GM18861 (cell line): Measurements from ENCODE around the gene TMEM164.

ENCODE experiments used
- ATAC-seq: cut with Tn5 transposase; IDR thresholded peaks from one replicate; pipeline ENCODE4 v1.9.1; 2021; ENCODE audit not compliant: unreplicated experiment

Gene TMEM164

GRCh38 chrX:110066488-110067225, 63.7 kb downstream of the TMEM164 start:
- no peak for ATAC-seq

DNA sequence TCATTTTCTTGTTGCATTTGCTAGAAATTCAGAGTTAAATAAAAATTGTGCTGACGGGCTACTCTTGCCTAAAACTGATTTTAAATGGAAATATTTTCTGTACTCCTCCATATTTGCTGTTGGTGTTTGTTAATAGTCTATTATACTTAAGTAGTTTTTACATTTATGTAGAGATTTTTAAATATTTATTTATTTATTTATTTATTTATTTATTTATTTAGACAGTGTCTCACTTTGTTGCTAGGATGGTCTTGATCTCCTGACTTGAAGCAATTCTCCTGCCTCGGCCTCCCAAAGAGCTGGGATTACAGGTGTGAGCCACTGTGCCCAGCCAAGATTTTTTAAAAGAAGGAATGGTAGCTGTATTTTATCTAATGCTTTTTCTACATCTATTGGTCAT, 68.1 kb downstream of the TMEM164 start:
- no peak for ATAC-seq

- no peak for ATAC-seq
These were observed 78.4 kb downstream of the TMEM164 start for GRCh38 chrX:110081320-110081719.

DNA sequence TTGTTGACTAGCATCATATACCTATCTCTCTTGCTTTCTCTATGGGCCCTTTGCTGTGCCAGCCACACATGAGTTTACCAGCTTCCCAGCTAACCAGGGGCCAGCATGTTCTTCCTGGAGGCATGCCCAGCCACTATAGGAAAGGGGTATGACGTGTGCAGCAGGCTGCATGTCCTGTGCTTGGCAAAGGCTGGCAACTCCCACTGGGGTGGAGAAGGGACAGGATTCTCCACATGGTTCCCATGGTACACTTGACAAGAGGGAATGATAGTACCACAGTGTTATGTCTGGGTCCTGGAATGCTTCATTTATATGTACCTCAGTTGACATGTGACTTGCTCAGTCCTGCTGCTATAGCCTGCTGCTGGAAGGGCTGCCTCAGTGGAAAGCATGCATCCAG, 78.8 kb downstream of the TMEM164 start:
- ATAC-seq: no peak

- ATAC-seq: no peak
These were observed 79.2 kb downstream of the TMEM164 start for GRCh38 chrX:110082161-110082560.

GRCh38 chrX:110086162-110086915, 83.4 kb downstream of the TMEM164 start:
- no peak for ATAC-seq

DNA sequence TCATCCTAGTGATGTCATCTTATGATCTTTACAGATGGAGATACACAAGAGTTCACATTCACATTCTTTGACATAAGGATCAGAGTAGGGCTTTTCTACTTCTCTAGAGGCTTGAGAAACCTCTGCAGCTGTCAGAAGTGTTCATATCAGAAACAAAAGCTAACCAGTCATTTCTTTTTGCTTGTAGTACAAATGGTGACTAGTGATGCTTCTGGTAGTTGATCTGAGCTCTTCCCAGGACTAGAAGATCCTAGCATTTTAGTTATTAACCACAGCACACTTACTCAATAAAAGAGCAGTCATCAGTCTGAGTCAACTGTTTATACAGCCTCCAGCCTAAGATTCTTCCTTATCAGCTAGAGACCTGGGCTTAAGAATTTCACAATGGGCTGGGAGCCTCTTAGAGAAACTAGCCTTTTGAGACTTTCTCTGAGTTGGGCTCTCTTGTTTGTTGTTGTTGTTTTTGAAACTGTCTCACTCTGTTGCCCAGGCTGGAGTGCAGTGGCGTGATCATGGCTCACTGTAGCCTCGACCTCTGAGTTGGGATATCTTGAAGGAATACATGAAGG, 84.1 kb downstream of the TMEM164 start:
- ATAC-seq: no peak

GRCh38 chrX:110087485-110088356, 84.8 kb downstream of the TMEM164 start:
- no peak for ATAC-seq

DNA sequence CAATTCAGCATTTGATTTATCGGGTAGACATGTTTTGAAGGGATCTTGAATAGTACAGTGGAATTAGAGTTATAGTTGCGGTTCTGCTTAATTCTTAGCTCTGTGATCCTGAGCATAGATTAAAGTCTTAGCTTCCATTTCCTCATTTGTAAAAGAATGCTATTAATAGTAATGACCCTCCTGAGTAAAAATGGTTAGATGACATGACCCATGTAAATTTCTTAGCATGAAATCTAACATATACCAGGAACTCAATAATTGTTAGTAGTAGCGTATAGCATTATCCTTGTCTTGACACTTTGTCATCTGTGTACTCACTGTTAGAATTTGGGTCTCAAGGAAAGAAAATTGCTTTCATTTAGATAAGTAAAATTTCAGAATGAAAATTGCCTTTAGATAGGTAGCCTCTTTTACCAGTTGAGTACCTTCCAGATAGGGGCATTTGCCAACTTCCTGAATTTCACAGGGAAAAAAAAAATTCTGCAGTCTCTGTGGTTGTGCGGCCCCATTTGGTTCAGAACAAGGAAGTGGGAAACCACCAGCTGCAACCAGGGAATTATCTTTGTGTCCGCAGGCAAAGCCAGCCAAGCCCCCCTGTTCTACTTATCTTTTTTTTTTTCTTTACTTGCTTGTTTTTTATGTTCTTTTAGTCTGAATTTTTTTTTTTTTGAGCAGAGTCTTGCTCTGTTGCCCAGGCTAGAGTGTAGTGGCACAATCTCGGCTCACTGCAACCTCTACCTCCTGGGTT, 86.9 kb downstream of the TMEM164 start:
- no peak for ATAC-seq

DNA sequence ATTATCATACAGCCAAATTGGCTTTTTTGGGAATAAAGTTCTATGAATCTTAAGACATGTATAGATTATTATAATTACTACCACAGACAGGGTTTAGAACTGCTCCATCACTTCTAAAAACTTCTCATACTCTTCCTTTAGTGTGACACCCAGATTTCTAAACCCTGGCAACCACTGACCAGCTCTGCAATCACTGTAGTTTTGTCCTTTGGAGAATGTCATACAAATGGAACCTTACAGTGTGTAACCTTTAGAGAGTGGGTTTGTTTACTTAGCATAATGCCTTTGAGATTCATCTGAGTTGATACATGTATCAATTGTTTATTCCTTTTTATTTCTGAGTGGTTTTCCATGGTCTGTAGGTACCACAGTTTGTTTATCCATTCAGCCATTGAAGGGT, 95.0 kb downstream of the TMEM164 start:
- no peak for ATAC-seq

DNA sequence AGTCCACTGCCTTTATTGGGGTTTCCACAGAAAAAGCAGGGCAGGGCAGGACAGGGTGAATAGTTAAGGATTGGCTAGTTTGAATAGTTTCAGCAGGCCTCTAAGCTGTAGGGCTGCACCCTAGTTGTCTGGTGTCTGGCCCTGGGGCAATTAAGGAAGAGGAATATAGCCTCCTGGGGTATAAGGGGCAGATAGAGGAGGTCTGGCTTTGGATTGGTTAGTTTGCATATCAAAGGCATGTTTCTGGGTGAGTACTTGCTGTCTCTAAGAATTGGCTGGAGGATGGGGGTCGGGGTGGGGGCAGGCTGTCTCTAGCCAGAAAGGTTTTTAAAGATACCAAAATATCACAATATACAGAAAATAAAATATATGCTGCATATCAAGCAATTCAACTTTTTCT, 100.4 kb downstream of the TMEM164 start:
- no peak for ATAC-seq

DNA sequence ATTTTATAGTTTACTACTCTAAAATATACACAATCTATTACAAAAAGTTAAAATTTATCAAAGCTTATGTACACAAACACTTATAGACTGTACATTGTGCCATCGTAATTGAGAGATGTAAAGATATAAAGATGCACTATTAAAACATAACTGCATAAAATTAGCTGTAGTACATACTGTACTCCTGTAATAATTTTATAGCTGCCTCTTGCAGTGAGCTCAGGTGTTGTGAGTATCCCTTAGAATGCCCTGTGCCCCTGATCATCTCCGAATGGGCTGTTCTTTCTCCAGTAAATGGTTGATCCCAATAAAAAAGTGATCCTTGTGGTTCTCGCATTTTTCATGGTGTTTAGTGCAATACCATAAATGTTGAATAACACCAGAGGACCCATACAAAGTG, 101.2 kb downstream of the TMEM164 start:
- ATAC-seq: no peak

DNA sequence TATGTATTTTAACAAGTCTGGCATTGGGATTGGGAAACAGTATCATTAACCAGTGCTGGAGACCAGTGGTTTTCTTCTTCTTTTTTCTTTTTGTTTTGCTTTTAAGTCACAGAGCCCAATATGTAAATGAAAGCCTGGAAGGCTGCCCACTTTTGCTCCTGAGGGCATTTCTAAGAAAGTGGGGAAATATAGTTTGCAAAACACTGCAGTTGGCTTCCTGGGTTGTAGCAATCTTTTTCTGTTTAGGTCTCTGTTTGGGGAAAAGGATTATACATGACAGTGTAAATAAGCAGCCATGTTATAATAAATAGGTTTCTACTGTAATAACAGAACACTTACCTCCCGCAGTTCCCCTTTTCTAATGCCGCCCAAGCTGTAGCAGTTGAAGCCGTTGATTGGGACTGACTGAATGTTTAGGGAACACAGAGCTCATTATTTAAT, 105.5 kb downstream of the TMEM164 start:
- ATAC-seq: no peak

- no peak for ATAC-seq
These were observed 111.4 kb downstream of the TMEM164 start for GRCh38 chrX:110114260-110114776.

GRCh38 chrX:110116066-110116980, 113.4 kb downstream of the TMEM164 start:
- no peak for ATAC-seq

DNA sequence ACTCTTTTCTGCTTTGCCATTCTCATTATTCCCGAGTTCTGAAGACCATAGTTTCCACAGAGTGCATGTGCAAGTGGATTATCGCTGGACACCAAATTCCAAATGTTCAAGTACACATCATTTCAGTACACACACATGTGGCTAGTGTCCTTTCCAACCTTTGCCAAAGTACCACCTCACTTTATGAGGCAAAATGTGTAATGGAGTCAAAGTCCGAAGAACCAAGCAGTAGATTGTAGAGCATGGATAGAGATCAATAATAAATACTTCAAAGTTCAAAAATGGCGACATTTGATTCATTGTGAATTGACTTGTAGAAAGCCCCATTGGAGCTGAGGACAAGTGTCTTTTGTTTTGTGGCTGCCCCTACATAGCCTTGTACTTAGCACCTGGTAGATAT, 115.6 kb downstream of the TMEM164 start:
- ATAC-seq: no peak

GRCh38 chrX:110119480-110119879, 116.6 kb downstream of the TMEM164 start:
- ATAC-seq: no peak

- no peak for ATAC-seq
These were observed 117.1 kb downstream of the TMEM164 start for GRCh38 chrX:110120025-110120424.

- no peak for ATAC-seq
These were observed 120.4 kb downstream of the TMEM164 start for GRCh38 chrX:110123331-110123782.
